ENCODE measurements around the gene MYH6. TPM values are rescaled to one million over a fixed set of nuclear protein-coding genes. Genes with fewer than 3 reads are reported as not detected.
"Not testable (repeated sequence)": the region's sequence is repeated elsewhere in the genome, so short reads cannot be mapped to it uniquely, and the experiment has no call there.

Gene MYH6
- total RNA-seq, 1 experiment from 2014 or later, result 0.09 TPM

- H3K27ac Mint-ChIP-seq; ATAC-seq; H3K4me1 Mint-ChIP-seq; H3K36me3 Mint-ChIP-seq; H3K4me3 Mint-ChIP-seq; POLR2A ChIA-PET; DNase-seq (ENCODE audit: low spot score); H3K9me3 Mint-ChIP-seq: not testable (repeated sequence)
- CTCF ChIA-PET, result interaction anchor here (2.6 kb wide), 1 partner anchor 40 kb away, joined by 10 read pairs; no protein-coding TSS in a partner anchor
- peaks cover 27% of the 10 kb centered on the region for H3K27me3 Mint-ChIP-seq (ENCODE audit: low read depth)
These were observed 11.6 kb upstream of the MYH6 start for GRCh38 chr14:23419646-23420045.

- CTCF ChIA-PET, result interaction anchor here (0.6 to 3.2 kb wide), 4 partner anchors 16 to 123 kb away, joined by 3 to 9 read pairs (median 4); no protein-coding TSS in a partner anchor
- Mint-ChIP-seq H3K4me1 (no peaks in the 10 kb centered on the region), H3K36me3 (no peaks in the 10 kb centered on the region), H3K9me3 (no peaks in the 10 kb centered on the region), H3K27me3 (ENCODE audit: low read depth) (peaks cover 17% of the 10 kb centered on the region), H3K27ac (no peak overlapping the region), H3K4me3 (no peak overlapping the region)
- no peak for DNase-seq (ENCODE audit: low spot score)
- ATAC-seq, result no peak
- no peak for TF ChIP-seq RORB (CRISPR knock-in tag; IDR thresholded peaks at IDR 0.05)
- TF ChIP-seq FOXP1 (CRISPR knock-in tag; IDR thresholded peaks at IDR 0.05; ENCODE audit: borderline replicate concordance), result no peak
- TF ChIP-seq FOXP4 (CRISPR knock-in tag; IDR thresholded peaks at IDR 0.05), result no peak
- no peak for TF ChIP-seq ZNF121 (CRISPR knock-in tag; IDR thresholded peaks at IDR 0.05)
- no peak for TF ChIP-seq NFYB (CRISPR knock-in tag; conservative IDR thresholded peaks at IDR 0.05; ENCODE audit: low read depth)
- POLR2A ChIA-PET, result no interaction called here
These were observed 9.9 kb upstream of the MYH6 start for GRCh38 chr14:23418021-23418420.

- POLR2A ChIA-PET; H3K27ac Mint-ChIP-seq; DNase-seq (ENCODE audit: low spot score); H3K4me3 Mint-ChIP-seq; H3K4me1 Mint-ChIP-seq; H3K9me3 Mint-ChIP-seq; ATAC-seq; H3K36me3 Mint-ChIP-seq: not testable (repeated sequence)
- H3K27me3 Mint-ChIP-seq (ENCODE audit: low read depth), result peaks cover 17% of the 10 kb centered on the region
- CTCF ChIA-PET, result interaction anchor here (0.9 to 3.2 kb wide), 2 partner anchors 37 to 123 kb away, joined by 3 to 9 read pairs; no protein-coding TSS in a partner anchor
These were observed 9.2 kb upstream of the MYH6 start for GRCh38 chr14:23417269-23417668.

- no peak overlapping the region for H3K4me3 Mint-ChIP-seq
- no peaks in the 10 kb centered on the region for H3K9me3 Mint-ChIP-seq
- ATAC-seq (no peak), DNase-seq (ENCODE audit: low spot score) (no peak)
- POLR2A ChIA-PET, result no interaction called here
- H3K4me1 Mint-ChIP-seq, result no peaks in the 10 kb centered on the region
- H3K27ac Mint-ChIP-seq, result no peak overlapping the region
- H3K27me3 Mint-ChIP-seq (ENCODE audit: low read depth), result peaks cover 17% of the 10 kb centered on the region
- H3K36me3 Mint-ChIP-seq, result no peaks in the 10 kb centered on the region
- CTCF ChIA-PET, result interaction anchor here (3.2 kb wide), 1 partner anchor 37 kb away, joined by 9 read pairs; no protein-coding TSS in a partner anchor
- TF ChIP-seq ZBTB21 (CRISPR knock-in tag; IDR thresholded peaks at IDR 0.05; ENCODE audit: borderline replicate concordance) (no peak), KAT7 (CRISPR knock-in tag; IDR thresholded peaks at IDR 0.05; ENCODE audit: borderline replicate concordance) (no peak), ESRRA (CRISPR knock-in tag; IDR thresholded peaks at IDR 0.05; ENCODE audit: borderline replicate concordance) (no peak), E2F5 (CRISPR knock-in tag; IDR thresholded peaks at IDR 0.05) (no peak), NFE2L1 (CRISPR knock-in tag; IDR thresholded peaks at IDR 0.05) (no peak), SOX15 (CRISPR knock-in tag; IDR thresholded peaks at IDR 0.05) (no peak), ZNF423 (CRISPR knock-in tag; IDR thresholded peaks at IDR 0.05) (no peak), ZNF425 (CRISPR knock-in tag; conservative IDR thresholded peaks at IDR 0.05) (no peak), USF2 (CRISPR knock-in tag; IDR thresholded peaks at IDR 0.05) (no peak), GRHL2 (CRISPR knock-in tag; IDR thresholded peaks at IDR 0.05; ENCODE audit: insufficient replicate concordance, severe bottlenecking) (no peak), TCF7 (CRISPR knock-in tag; IDR thresholded peaks at IDR 0.05; ENCODE audit: low read depth) (no peak), JUN (CRISPR knock-in tag; IDR thresholded peaks at IDR 0.05) (no peak)
- TF ChIP-seq, protein P1, sequence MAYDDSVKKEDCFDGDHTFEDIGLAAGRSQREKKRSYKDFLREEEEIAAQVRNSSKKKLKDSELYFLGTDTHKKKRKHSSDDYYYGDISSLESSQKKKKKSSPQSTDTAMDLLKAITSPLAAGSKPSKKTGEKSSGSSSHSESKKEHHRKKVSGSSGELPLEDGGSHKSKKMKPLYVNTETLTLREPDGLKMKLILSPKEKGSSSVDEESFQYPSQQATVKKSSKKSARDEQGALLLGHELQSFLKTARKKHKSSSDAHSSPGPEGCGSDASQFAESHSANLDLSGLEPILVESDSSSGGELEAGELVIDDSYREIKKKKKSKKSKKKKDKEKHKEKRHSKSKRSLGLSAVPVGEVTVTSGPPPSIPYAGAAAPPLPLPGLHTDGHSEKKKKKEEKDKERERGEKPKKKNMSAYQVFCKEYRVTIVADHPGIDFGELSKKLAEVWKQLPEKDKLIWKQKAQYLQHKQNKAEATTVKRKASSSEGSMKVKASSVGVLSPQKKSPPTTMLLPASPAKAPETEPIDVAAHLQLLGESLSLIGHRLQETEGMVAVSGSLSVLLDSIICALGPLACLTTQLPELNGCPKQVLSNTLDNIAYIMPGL (CRISPR knock-in tag; IDR thresholded peaks at IDR 0.05), result no peak
- TF ChIP-seq, protein P2, sequence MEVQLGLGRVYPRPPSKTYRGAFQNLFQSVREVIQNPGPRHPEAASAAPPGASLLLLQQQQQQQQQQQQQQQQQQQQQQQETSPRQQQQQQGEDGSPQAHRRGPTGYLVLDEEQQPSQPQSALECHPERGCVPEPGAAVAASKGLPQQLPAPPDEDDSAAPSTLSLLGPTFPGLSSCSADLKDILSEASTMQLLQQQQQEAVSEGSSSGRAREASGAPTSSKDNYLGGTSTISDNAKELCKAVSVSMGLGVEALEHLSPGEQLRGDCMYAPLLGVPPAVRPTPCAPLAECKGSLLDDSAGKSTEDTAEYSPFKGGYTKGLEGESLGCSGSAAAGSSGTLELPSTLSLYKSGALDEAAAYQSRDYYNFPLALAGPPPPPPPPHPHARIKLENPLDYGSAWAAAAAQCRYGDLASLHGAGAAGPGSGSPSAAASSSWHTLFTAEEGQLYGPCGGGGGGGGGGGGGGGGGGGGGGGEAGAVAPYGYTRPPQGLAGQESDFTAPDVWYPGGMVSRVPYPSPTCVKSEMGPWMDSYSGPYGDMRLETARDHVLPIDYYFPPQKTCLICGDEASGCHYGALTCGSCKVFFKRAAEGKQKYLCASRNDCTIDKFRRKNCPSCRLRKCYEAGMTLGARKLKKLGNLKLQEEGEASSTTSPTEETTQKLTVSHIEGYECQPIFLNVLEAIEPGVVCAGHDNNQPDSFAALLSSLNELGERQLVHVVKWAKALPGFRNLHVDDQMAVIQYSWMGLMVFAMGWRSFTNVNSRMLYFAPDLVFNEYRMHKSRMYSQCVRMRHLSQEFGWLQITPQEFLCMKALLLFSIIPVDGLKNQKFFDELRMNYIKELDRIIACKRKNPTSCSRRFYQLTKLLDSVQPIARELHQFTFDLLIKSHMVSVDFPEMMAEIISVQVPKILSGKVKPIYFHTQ (CRISPR knock-in tag; IDR thresholded peaks at IDR 0.05), result no peak
These were observed 8.7 kb upstream of the MYH6 start for GRCh38 chr14:23416801-23417200.
